C1 segment of cervical spinal cord (tissue), 14 donors: ENCODE data around the gene ACADSB.
A peak's percentile ranks its signal among the peaks of the same experiment; 100 is the strongest.

Source experiments
- DNase-seq, 14 donors: peaks; one replicate each; lab custom pipeline; 2025; lab: John Stamatoyannopoulos, UW

Gene ACADSB

DNA sequence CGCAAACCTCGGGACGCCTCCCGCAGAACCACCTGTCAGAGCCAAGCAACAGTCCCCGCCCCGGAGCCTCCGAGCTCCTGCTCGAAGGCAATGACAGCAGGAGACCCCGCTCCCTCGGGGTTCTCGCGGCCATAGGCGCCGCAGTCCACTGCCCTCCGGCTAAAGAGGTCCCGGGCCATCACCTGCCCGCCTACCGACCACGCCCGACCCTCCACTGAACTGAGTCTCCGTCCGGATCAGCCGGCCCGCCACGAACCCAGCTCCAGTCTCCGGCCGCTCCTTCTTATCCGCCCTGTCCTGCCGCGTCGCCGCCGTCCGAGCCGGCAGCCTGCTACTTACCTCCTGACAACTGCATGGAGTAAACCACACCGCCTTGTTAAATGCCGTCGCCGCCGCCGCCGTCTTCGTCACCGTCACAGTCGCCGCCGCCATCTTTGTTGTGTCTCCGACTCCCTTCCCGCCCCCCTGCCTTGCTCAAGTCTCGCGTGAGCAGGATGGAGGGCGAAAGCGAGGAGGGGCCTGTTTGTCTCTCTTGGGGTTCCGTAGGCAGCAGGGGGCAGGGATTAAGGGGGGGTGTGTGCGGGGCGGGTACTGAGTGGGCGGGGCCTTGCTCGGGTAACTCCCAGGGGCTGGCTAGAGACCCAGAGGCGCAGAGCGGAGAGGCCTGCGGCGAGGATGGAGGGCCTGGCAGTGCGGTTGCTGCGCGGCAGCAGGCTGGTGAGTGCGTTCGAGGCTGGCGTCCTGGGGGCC lies at the start of gene ACADSB, which contains the start of gene IKZF5:
Gene ACADSB (plus strand): TSS at position 652 of the 750 bp plus-strand sequence. CDS start 24 bp downstream, at position 676.
Gene IKZF5 (minus strand): TSS at position 441 of the 750 bp plus-strand sequence. CDS start 10,170 bp downstream, outside the sequence.
- peak; percentile 78 to 97 (median 94) for DNase-seq

DNA sequence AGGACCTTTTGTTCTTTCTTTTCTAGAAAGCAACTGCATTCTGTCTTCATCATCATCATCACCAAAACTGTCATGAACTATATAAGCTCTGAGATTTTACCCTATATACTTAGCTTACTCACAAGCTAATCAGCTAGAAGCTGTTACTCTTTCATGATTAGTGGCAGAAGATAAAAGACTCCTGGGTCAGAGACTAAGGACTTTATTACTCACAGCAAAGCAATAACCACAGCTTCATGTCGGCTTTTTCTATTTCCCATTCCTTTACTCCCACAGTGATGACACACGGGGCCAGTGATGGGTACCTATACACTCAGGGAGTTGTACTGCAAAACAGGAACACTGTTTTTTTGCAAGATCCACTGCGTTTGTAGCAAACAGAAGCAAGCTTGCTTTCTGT lies 46.4 kb upstream of the ACADSB start:
- no peak for DNase-seq

DNA sequence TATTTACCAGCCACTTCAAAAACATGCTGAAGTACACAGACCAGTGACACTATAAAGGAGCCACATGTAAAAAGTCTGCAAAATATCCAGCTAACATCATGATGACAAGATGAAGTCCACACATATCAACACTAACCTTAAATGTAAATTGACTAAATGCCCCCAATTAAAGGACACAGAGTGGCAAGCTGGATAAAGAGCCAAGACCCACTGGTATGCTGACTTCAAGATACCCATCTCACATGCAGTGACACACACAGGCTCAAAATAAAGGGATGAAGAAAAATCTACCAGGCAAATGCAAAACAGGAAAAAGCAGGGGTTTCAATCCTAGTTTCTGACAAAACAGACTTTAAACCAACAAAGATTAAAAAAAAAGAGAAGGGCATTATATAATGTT lies 41.9 kb upstream of the ACADSB start:
- no peak for DNase-seq

DNA sequence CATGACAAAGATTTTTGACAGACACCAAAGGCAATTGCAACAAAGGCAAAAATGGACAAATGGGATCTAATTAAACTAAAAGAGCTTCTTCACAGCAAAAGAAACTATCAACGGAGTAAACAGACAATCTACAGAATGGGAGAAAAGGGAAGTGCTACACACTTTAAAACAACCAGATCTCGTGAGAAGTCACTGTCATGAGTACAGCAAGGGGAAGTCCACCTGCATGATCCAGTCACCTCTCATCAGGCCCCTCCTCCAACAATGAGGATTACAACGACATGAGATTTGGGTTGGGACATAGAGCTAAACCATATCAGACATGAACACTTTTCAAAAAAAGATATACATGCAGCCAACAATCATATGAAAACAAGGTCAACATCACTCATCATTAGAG lies 40.1 kb upstream of the ACADSB start:
- DNase-seq = no peak

DNA sequence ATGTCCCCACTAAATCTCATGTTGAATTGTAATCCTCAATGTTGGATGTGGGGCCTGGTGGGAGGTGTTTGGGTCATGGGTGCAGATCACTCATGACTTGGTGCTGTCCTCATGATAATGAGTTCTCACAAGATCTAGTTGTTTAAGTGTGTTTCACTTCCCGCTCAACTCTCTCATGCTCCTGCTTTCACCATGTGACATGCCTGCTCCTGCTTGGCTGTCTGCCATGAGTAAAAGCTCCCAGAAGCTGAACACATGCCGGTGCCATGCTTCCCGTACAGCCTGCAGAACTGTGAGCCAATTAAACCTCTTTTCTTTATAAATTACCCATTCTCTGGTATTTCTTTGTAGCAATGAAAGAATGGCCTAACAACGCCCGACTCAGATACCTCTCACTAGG lies 34.8 kb upstream of the ACADSB start:
- DNase-seq = no peak

DNA sequence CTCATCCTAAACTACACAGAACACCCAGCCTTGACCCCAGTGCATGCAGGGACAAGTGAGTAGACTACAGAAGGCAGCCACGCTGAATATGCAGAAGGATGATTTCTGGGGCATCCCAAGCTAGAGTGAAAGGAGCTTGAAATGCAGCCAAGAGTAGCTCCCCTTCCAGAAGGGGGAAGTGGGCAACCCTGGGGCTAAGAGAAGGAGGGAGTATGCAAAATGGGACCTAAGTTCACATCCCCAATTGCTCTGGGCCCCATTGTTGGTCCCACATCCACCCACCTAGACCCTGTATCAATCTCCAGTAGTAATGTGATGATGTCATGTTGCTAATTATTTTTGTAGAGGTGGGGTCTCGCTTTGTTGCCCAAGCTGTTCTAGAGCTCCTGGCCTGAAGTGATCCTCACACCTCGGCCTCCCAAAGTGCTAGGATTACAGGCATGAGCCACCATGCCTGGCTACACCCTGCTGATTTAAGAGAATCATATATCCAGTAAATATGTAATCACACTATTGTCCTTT lies 34.2 kb upstream of the ACADSB start:
- DNase-seq = no peak

DNA sequence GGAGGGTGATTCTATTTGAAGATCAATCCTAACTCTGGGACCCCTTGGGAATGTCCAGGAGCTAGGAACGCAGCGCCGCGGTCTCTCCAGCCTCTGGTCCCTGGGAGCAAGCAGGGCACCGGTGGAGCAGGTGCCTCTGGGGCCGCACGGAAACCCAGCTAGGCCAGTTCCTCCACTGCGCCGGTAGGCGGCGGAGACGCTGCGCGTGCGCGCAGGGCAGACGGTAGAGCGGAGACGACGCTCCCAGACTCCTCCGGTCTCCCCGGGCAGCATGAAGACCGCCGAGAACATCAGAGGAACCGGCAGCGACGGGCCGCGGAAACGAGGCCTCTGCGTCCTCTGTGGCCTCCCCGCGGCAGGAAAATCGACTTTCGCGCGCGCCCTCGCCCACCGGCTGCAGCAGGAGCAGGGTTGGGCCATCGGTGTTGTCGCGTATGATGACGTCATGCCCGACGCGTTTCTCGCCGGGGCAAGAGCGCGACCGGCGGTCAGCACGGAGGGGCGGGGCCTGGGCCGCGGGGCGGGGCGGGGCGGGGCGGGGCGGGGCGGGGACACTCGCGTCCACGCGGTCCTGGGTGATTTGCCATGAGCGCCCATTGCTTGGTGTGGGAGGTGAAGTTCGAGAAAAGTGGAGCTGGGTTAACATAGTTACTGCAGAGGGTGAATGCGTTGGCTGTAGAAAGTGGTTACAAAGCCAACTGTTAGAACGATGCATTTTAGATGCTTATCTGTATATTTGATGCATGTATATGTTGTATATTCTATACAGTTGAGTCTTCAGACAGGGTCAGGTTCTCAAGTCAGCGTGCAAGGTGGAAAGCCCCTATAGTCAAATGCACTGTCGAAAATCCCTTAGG lies 28.4 kb upstream of the ACADSB start, which contains the start of gene PSTK:
Gene PSTK (plus strand): TSS at position 193 of the 857 bp plus-strand sequence. CDS start 79 bp downstream, at position 272.
- peak; percentile 62 to 99 (median 92) for DNase-seq

DNA sequence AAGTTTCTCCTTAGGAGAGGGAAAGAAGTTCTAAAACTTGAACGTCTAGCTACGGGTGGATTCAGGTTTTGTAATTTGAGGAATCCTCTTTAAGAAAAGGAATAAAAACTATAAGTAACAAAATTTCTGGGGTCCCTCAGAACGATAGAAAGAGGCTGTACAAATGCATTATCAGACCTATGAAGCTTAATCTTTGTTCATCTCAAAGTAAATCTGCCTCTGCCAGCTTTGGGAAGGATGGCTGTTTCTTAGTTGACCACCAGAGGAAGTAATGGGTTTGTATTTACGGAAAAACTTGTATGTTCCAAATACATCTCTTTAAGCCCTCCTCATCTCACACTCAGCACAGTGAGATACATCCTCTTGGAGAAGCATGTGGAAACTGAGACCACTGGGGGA lies 27.7 kb upstream of the ACADSB start:
- DNase-seq = peak in 1 of 14 donors; percentile 17

DNA sequence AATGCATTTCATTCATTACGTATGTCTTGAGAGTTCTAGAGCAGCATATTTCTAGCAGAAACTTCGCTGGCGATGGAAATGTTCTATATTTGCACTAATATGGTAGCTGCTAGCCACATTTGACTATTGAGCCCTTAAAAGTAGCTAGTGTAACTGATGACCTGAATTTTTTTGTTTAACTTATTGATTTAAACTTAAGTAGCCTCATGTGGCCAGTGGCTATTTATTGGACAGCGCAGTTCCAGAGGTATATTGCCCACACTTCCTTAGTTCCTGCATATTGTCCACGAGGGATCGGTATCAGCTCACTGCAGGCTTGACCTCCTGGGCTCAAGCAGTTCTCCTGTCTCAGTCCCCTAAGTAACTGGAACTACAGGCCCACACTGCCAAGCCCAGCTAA lies 24.9 kb upstream of the ACADSB start:
- DNase-seq = no peak

DNA sequence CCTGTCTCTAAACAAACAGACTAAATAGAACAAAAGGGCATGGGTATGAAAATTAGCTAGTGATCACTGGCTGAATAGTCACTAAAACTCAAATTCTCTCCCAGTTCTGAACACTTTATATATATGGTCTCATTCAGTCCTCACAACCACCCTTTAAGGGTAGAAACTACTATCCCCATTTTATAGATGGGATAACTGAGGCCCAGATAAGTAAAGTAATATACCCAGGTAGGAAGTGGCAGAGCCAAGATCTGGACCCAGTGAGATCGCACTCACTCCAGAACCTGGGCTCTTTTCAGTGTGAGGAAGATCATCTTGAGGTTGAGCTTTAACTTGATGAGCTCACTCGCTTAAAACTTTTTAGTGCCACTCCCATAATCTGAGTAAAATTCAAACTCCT lies 24.1 kb upstream of the ACADSB start:
- no peak for DNase-seq

DNA sequence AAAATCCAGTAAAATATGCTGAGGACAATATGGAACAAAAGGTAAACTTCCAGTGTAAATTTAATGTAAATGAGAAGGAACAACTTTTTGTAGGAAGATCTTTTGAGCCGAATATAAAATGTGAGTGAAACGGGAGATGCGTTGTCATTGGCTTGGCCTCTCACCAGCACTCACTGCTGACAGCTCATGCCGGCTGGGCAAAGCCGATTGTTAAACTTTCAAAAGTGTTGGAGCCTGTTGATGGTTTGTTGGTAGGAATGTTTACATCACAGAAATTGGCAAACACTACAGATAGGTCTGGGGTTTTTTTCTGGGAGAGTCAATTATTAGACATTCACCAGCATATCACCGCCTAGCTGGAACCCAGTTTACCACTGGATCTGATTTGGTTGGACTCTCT lies 22.5 kb upstream of the ACADSB start:
- no peak for DNase-seq

DNA sequence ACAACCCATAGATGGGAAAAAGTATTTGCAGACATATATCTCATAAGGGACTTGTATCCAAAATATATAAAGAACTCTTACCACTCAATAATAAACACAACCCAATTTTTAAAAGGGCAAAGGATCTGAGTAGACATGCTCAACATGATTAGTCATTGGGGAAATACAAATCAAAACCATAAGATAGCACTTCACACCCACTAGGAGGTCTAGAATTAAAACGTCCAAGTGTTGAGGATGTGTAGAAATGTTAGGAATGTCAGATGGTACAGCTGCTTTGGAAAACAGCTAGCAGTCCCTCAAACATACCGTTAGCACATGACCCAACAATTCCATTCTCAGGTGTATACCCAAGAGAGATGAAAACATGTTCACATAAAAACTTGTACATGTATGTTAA lies 20.3 kb upstream of the ACADSB start:
- DNase-seq = no peak

DNA sequence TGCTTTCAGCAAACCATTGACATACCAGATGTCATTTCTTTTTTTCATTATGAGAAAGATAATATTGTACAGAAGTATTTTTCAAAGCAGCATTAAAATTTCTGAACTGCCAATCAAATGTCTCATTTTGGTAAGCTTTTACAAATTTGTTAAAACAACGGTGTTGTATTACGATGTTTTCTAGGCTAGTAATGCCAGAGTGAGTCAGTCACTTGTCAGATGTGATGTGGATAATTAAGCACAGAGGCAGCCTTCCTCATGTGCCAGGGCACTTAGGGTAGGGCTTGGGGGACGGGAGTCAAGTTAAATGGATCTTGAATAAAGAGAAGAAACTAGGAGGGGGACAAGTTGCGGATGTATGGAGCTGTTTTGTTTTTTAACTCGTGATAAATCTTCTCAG lies 18.5 kb upstream of the ACADSB start:
- no peak for DNase-seq

DNA sequence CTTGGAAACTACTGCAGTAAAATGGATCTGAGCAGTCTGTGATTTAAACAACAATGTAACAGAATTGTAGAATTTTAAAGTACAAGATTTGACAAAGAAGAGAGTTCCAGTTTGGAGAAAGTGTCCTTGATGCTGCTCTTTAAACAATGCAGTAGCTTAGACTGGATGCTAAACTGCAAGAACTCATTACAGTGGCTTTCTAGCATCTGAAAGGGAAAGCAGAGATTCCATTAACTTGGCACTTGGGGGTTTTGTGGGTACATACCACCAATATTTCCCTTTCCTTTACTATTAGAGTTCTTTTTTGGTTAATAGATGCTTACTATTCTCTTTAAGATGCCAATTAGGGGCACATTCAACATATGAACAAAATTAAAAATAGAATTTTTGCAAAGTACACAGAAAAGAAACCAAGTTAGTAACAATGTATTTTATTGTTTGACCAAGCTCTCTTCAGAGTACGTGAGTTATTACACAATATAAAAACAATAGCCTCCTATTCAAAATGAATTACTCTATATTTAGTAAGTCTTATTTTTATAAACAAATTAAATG lies 16.7 kb upstream of the ACADSB start:
- peak in 1 of 14 donors; percentile 16 for DNase-seq

DNA sequence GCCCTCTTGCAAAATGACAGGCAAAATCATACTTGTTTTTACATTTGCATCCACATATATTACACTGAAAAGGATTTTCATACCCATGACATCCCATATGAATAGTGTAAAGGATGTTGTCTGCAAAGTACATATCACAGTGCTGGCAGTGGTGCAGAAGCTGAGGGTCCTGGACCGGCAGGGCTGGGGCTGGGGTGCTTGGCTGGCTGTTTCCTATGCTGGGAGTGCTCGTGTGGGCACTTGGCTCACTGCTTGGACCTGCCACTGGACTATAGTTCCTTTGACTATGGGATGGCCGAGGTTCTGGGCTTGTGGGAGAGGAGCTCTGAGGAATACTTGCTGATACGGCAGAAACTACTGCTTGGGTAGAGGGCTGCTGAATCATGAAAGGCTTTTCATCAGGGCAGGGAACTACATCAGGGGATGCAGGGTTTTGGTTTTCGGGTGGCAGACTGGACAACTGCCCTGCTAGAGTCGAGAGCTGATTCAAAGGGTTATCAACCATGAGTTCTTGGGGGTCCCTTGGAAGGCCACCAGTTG lies 14.9 kb upstream of the ACADSB start:
- no peak for DNase-seq

DNA sequence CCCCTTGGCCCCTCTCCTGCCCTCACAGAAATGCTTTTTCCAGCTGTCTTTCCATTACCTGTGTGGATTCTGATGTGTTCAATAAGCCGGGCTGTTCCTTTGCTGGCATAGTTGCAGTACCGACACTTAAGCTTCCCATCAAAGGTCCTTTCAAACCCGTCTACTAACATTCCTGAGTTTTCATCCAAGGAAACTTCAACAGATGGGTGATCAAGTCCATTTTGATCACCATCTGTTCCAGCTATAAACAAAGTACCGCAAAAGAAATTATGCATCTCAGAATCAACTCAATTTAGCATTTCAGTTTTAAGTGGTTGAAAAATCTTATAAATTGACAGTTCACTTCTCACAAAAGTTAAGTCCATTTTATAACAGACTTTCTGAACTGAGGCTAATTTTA lies 12.9 kb upstream of the ACADSB start:
- no peak for DNase-seq

DNA sequence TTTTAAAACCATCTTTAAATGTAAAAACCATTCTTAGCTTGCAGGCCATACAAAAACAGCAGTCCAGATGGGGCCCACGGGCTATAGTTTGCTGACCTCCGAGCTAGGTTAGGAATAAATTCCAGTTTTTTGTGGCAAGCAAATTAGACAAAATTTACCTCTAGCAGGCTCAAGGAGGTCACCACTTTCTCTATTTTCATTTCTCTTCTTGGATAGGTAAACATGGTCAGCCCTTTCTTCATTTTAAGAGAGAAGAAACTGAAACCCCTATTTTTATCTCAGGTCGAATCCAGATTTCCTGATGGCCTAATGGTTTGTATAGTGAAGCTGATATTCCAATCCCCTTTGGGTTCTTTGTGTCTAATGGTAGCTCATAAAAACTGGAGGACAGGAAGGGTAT lies 10.9 kb upstream of the ACADSB start:
- DNase-seq = no peak

DNA sequence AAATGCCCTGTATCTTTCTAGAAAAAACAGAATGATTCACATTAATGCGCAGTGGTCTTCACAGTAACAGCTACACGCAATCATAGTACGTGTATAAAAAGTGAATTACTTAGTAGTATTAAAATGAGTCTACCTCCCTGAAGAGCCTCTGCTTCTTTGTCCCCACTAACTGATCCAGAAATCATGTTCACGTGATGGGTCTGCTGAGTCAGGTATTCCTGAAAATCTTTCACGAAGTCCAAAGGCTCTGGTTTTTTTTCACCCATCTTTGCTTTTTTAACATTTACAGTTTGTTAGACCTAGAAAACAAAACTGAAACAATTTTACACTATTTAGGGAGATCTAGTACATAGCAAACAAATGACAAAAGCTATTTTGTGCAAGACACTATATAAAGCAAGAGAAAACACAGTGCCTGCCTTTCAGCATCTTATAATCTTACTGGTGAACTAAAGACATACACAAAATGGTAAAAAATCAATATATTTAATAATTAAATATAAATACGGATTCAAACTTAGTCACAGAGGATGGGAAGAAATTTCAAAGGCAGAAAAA lies 10.4 kb upstream of the ACADSB start:
- no peak for DNase-seq

DNA sequence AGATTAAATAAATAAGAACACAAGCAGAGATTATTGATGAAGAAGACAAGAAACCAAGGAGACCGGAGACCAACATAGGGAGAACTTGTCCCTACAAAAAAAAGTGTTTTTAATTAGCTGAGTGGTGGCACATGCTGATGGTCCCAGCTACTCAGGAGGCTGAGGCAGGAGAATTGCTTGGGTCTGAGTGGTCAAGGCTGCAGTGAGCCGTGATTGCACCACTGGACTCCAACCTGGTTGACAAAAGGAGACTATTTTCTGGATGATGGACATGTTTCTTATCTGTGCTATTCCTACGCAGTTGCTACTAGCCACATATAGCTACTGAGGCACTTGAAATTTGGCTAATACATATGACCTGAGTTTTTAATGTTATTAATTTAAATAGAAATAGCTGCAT lies 9.9 kb upstream of the ACADSB start:
- DNase-seq = no peak

DNA sequence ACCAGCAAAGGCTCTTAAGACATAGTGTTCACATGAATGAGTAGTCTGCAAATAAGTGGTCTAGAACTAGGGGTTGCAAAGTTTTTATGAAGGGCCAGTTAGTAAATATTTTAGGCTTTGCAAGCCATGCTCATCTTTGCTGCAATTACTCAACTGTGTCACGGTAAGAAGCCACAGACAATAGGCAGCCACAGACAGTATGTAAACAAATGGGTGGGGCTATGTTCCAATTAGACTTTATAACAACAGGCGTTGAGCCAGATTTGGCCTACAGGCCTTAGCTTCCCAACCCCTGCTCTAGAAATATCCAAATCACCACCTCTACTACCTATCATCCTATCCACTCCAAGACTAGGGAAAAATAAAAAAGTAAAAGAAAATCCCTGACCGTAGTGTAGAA lies 9.5 kb upstream of the ACADSB start:
- DNase-seq = no peak

DNA sequence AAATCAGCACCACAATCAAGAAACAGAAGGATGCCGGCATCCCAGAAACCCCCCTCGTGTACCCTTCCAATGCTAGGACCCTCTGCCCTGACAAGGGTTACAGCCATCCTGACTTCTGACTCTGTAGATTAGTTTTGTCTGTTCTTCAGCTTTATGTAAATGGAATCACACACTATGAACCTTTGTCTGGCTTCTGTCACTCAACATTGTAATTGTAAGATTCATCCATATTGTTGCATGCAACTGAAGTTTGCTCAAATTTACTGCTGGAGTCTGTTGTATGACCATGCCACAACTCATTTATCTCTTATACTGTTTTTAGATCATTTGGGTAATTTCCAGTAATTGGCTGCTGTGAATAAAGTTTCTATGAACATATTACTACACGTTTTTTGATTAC lies 8.7 kb upstream of the ACADSB start:
- no peak for DNase-seq

DNA sequence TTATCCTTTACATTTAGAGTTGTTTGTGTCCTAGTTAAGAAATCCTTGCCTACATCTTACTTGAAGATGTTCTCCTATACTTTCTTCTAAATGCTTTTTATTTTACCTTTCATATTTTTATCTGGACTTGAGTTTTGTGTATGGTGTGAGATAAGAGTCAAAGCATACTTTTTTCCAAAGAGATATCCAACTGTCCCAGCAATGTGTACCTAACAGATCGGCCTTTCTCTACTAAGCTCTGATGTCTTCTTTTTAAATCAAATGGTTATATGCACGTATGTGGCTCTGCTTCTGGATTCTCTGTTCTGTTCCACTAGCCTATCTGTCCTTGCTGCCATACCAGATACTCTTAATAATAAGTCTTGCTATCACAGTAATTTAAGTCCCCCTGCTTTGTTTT lies 7.4 kb upstream of the ACADSB start:
- DNase-seq = no peak
